Memory B cell (primary cell): ENCODE data around the gene COX7A1.
"Not testable (repeated sequence)": the region's sequence is repeated elsewhere in the genome, so short reads cannot be mapped to it uniquely, and the experiment has no call there.

Experiments used
- ATAC-seq: fragments of 150-1000 bp; cut with Tn5 transposase; 2 replicates; pipeline ENCODE4 v1.10.0; 2021; ENCODE audit warnings: low read depth, mild to moderate bottlenecking, moderate library complexity
- DNase-seq, 2 donors: peaks; one replicate each; pipeline ENCODE4 v3.0.0; 2022; ENCODE audit warnings: low spot score in 2 of 2
- H3K27ac Mint-ChIP-seq: one replicate; pipeline ENCODE4 v1.8.0; 2022; ENCODE audit warnings: mild to moderate bottlenecking, moderate library complexity, mixed read lengths
- H3K27me3 Mint-ChIP-seq: one replicate; pipeline ENCODE4 v1.8.0; 2022; ENCODE audit warnings: mixed read lengths
- H3K36me3 Mint-ChIP-seq: one replicate; pipeline ENCODE4 v1.8.0; 2022; ENCODE audit warnings: mild to moderate bottlenecking, mixed read lengths
- H3K4me1 Mint-ChIP-seq: one replicate; pipeline ENCODE4 v1.8.0; 2022; ENCODE audit warnings: mixed read lengths
- H3K4me3 Mint-ChIP-seq: one replicate; pipeline ENCODE4 v1.8.0; 2022; ENCODE audit warnings: mild to moderate bottlenecking, moderate library complexity, mixed read lengths
- H3K9me3 Mint-ChIP-seq: one replicate; pipeline ENCODE4 v1.8.0; 2022; ENCODE audit warnings: mixed read lengths

The COX7A1 gene

GRCh38 chr19:36152352-36153091 is at the start of gene COX7A1:
COX7A1 (minus strand) TSS chr19:36152447; CDS start chr19:36152407, 40 bp downstream.
- ATAC-seq = no peak
- Mint-ChIP-seq H3K36me3 (peaks cover 28% of the 10 kb centered on the region), H3K4me1 (no peaks in the 10 kb centered on the region), H3K27ac (no peak within 1 kb of the TSS), H3K27me3 (no peaks in the 10 kb centered on the region), H3K4me3 (no peak within 1 kb of the TSS), H3K9me3 (no peaks in the 10 kb centered on the region)
- no peak for DNase-seq

- Mint-ChIP-seq H3K36me3 (peaks cover 18% of the 10 kb centered on the region), H3K27ac (no peak overlapping the region)
Observed at GRCh38 chr19:36201684-36202083, 49.4 kb upstream of the COX7A1 start.

GRCh38 chr19:36198119-36198518 is 45.9 kb upstream of the COX7A1 start:
- no peak for DNase-seq
- H3K4me1 Mint-ChIP-seq = peaks cover 10% of the 10 kb centered on the region
- peaks cover 27% of the 10 kb centered on the region for H3K36me3 Mint-ChIP-seq
- H3K27ac Mint-ChIP-seq = no peak overlapping the region
- no peaks in the 10 kb centered on the region for H3K27me3 Mint-ChIP-seq
- H3K4me3 Mint-ChIP-seq = no peak overlapping the region
- ATAC-seq = no peak
- no peaks in the 10 kb centered on the region for H3K9me3 Mint-ChIP-seq

More at GRCh38 chr19:36201684-36202083, 49.4 kb upstream of the COX7A1 start:
- DNase-seq (no peak), ATAC-seq (no peak)
- Mint-ChIP-seq H3K9me3 (no peaks in the 10 kb centered on the region), H3K4me3 (no peak overlapping the region), H3K27me3 (no peaks in the 10 kb centered on the region), H3K4me1 (peaks cover 9% of the 10 kb centered on the region)

GRCh38 chr19:36196249-36196648 is 44.0 kb upstream of the COX7A1 start:
- Mint-ChIP-seq H3K27ac (no peak overlapping the region), H3K27me3 (no peaks in the 10 kb centered on the region), H3K9me3 (no peaks in the 10 kb centered on the region), H3K4me3 (no peak overlapping the region), H3K4me1 (peaks cover 8% of the 10 kb centered on the region), H3K36me3 (peaks cover 24% of the 10 kb centered on the region)
- DNase-seq (no peak), ATAC-seq (no peak)

GRCh38 chr19:36186722-36187121 is 34.5 kb upstream of the COX7A1 start:
- H3K27me3 Mint-ChIP-seq, H3K27ac Mint-ChIP-seq, ATAC-seq, H3K4me1 Mint-ChIP-seq, H3K4me3 Mint-ChIP-seq, H3K9me3 Mint-ChIP-seq, DNase-seq: not testable (repeated sequence)
- peaks cover 14% of the 10 kb centered on the region for H3K36me3 Mint-ChIP-seq

- H3K27ac Mint-ChIP-seq = no peak overlapping the region
- no peak for ATAC-seq
- no peaks in the 10 kb centered on the region for H3K4me1 Mint-ChIP-seq
- no peak for DNase-seq
- peaks cover 13% of the 10 kb centered on the region for H3K36me3 Mint-ChIP-seq
- H3K9me3 Mint-ChIP-seq = no peaks in the 10 kb centered on the region
- H3K4me3 Mint-ChIP-seq = no peak overlapping the region
- no peaks in the 10 kb centered on the region for H3K27me3 Mint-ChIP-seq
Observed at GRCh38 chr19:36183245-36183628, 31.0 kb upstream of the COX7A1 start.

GRCh38 chr19:36182612-36183244 is 30.5 kb upstream of the COX7A1 start:
- no peaks in the 10 kb centered on the region for H3K4me1 Mint-ChIP-seq
- no peak overlapping the region for H3K27ac Mint-ChIP-seq
- no peak for ATAC-seq
- H3K36me3 Mint-ChIP-seq = peaks cover 13% of the 10 kb centered on the region
- no peak overlapping the region for H3K4me3 Mint-ChIP-seq
- H3K27me3 Mint-ChIP-seq = no peaks in the 10 kb centered on the region
- no peaks in the 10 kb centered on the region for H3K9me3 Mint-ChIP-seq
- DNase-seq = no peak

- DNase-seq, H3K9me3 Mint-ChIP-seq, H3K27me3 Mint-ChIP-seq, ATAC-seq, H3K36me3 Mint-ChIP-seq, H3K4me1 Mint-ChIP-seq, H3K27ac Mint-ChIP-seq, H3K4me3 Mint-ChIP-seq: not testable (repeated sequence)
Observed at GRCh38 chr19:36179077-36179476, 26.8 kb upstream of the COX7A1 start.

- not testable (repeated sequence) for H3K4me1 Mint-ChIP-seq, H3K4me3 Mint-ChIP-seq, ATAC-seq, H3K27ac Mint-ChIP-seq, H3K9me3 Mint-ChIP-seq, H3K36me3 Mint-ChIP-seq, H3K27me3 Mint-ChIP-seq, DNase-seq
Observed at GRCh38 chr19:36173846-36174245, 21.6 kb upstream of the COX7A1 start.

- peaks cover 2% of the 10 kb centered on the region for H3K4me1 Mint-ChIP-seq
- H3K9me3 Mint-ChIP-seq = no peaks in the 10 kb centered on the region
- H3K27ac Mint-ChIP-seq = no peak overlapping the region
- no peaks in the 10 kb centered on the region for H3K27me3 Mint-ChIP-seq
- no peak for ATAC-seq
- H3K4me3 Mint-ChIP-seq = no peak overlapping the region
- no peak for DNase-seq
- H3K36me3 Mint-ChIP-seq = no peaks in the 10 kb centered on the region
Observed at GRCh38 chr19:36172852-36173251, 20.6 kb upstream of the COX7A1 start.

GRCh38 chr19:36169084-36169760 is 17.0 kb upstream of the COX7A1 start:
- no peak overlapping the region for H3K27ac Mint-ChIP-seq
- DNase-seq (no peak), ATAC-seq (no peak)
- peaks cover 2% of the 10 kb centered on the region for H3K4me1 Mint-ChIP-seq
- no peak overlapping the region for H3K4me3 Mint-ChIP-seq
- H3K36me3 Mint-ChIP-seq = no peaks in the 10 kb centered on the region
- no peaks in the 10 kb centered on the region for H3K27me3 Mint-ChIP-seq
- H3K9me3 Mint-ChIP-seq = no peaks in the 10 kb centered on the region

GRCh38 chr19:36163813-36164212 is 11.6 kb upstream of the COX7A1 start:
- Mint-ChIP-seq H3K27ac (no peak overlapping the region), H3K27me3 (no peaks in the 10 kb centered on the region), H3K4me1 (no peaks in the 10 kb centered on the region), H3K36me3 (no peaks in the 10 kb centered on the region), H3K4me3 (no peak overlapping the region), H3K9me3 (no peaks in the 10 kb centered on the region)
- DNase-seq (no peak), ATAC-seq (no peak)

- no peak for ATAC-seq
Observed at GRCh38 chr19:36160821-36161596, 8.8 kb upstream of the COX7A1 start.

GRCh38 chr19:36153126-36153525 is 879 bp upstream of the COX7A1 start:
- Mint-ChIP-seq H3K27me3 (no peaks in the 10 kb centered on the region), H3K36me3 (peaks cover 26% of the 10 kb centered on the region), H3K4me1 (no peaks in the 10 kb centered on the region), H3K4me3 (no peak overlapping the region), H3K27ac (no peak overlapping the region), H3K9me3 (no peaks in the 10 kb centered on the region)
- DNase-seq (no peak), ATAC-seq (no peak)

More at GRCh38 chr19:36160821-36161596, 8.8 kb upstream of the COX7A1 start:
- Mint-ChIP-seq H3K4me3 (no peak overlapping the region), H3K9me3 (no peaks in the 10 kb centered on the region), H3K27ac (no peak overlapping the region), H3K27me3 (no peaks in the 10 kb centered on the region), H3K36me3 (peaks cover 4% of the 10 kb centered on the region), H3K4me1 (no peaks in the 10 kb centered on the region)
- DNase-seq = no peak
